NCI-H2171 treated with DMSO at 0.1 percent for 48 hours (cell line): ENCODE data around the gene SNAI1.
"Not testable (repeated sequence)": the region's sequence is repeated elsewhere in the genome, so short reads cannot be mapped to it uniquely, and the experiment has no call there.

Source experiments
- DNase-seq: peaks from one replicate; lab custom pipeline; 2025; lab: John Stamatoyannopoulos, UW

The SNAI1 gene

GRCh38 chr20:49987015-49987867, 4.5 kb downstream of the SNAI1 start:
- DNase-seq, result no peak

DNA sequence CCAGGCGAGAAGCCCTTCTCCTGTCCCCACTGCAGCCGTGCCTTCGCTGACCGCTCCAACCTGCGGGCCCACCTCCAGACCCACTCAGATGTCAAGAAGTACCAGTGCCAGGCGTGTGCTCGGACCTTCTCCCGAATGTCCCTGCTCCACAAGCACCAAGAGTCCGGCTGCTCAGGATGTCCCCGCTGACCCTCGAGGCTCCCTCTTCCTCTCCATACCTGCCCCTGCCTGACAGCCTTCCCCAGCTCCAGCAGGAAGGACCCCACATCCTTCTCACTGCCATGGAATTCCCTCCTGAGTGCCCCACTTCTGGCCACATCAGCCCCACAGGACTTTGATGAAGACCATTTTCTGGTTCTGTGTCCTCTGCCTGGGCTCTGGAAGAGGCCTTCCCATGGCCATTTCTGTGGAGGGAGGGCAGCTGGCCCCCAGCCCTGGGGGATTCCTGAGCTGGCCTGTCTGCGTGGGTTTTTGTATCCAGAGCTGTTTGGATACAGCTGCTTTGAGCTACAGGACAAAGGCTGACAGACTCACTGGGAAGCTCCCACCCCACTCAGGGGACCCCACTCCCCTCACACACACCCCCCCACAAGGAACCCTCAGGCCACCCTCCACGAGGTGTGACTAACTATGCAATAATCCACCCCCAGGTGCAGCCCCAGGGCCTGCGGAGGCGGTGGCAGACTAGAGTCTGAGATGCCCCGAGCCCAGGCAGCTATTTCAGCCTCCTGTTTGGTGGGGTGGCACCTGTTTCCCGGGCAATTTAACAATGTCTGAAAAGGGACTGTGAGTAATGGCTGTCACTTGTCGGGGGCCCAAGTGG, 5.3 kb downstream of the SNAI1 start:
- DNase-seq, result no peak

- DNase-seq, result no peak
These were observed 6.7 kb downstream of the SNAI1 start for GRCh38 chr20:49989234-49990065.

- DNase-seq, result no peak
These were observed 7.5 kb downstream of the SNAI1 start for GRCh38 chr20:49990271-49990720.

DNA sequence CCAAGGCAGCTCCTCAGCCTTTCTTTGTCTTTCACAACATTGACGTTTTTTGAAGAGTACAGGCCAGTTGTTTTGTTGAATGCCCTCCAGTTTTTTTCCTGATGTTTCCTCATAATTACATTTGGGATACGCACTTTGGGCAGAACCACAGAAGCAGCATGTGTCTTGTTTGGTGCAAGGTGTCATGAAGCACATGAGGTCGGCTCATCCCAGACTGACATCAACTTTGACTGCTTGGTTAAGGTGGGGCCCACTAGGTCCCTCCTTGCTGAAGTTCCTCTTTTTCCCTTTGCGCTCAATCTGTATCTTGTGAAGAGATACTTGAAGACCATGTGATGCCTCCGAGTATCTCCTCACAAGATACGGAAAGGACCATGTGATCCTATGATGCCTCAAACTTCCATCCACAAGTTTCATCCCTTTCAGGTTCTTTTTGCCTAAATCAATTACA, 10.5 kb downstream of the SNAI1 start:
- DNase-seq, result no peak

GRCh38 chr20:49995586-49995985, 12.8 kb downstream of the SNAI1 start:
- no peak for DNase-seq

- not testable (repeated sequence) for DNase-seq
These were observed 15.9 kb downstream of the SNAI1 start for GRCh38 chr20:49998478-49999188.

DNA sequence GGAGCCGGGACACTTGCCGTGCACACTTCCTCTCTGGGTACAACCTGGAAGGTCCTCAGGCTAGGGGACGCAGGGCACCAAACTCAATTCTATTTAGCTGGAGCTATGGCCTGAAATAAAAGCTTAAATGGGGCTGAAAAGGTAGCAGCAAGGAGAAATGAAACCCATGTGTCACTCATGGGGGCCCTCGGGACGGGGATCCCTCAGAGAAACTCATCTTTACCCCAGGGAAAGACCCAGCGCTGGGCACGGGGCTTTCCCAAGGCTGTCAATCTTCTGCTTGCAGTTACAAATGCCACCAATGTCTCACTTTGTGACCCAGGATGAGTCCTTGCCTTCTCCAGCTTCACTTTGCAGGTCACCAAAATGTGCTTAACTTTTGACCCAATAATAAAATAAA, 16.5 kb downstream of the SNAI1 start:
- no peak for DNase-seq

DNA sequence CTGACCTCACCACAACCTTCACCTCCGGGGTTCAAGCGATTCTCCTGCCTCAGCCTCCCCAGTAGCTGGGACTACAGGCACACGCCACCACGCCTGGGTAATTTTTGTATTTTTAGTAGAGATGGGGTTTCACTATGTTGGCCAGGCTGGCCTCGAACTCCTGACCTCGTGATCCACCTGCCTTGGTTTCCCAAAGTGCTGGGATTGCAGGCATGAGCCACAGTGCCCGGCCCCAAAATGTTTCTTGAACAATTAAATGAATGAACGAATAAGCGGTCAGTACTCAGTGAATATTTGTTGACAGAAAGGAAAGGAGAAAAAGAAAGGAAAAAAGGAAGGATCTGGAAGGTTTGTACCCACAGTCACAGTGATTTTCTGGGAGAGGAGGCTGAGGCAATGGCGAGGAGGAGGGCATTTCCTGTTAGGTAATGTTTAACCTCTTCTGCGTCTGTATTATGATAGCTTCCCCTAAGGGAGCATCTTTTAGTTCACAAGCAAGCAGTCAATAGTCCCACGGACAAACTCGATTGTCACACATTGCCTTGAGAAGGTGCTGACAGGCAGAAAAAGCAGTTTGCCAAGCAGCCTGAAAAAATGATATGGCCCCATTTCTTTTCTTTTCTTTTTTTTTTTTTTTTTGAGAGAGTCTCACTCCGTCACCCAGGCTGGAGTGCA, 17.9 kb downstream of the SNAI1 start:
- not testable (repeated sequence) for DNase-seq

- DNase-seq, result no peak
These were observed 19.1 kb downstream of the SNAI1 start for GRCh38 chr20:50001784-50002311.

- no peak for DNase-seq
These were observed 20.5 kb downstream of the SNAI1 start for GRCh38 chr20:50003253-50003656.

DNA sequence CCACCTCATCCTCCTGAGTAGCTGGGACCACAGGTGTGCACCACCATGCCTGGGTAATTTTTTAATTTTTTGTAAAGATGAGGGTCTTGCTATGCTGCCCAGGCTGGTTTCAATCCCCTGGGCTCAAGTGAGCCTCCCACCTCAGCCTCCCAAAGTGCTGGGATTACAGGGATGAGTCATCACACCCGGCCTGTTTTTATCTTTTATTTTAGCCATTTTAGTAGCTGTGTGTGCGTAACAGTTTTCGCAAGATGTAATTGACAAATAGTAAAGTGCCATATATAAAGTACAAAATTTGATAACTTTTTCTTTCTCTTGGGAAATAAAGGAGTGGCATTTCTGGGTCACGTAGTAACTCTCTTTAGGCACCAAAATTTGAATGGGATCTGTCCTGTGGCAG, 21.4 kb downstream of the SNAI1 start:
- DNase-seq, result no peak

GRCh38 chr20:50005471-50005981, 22.7 kb downstream of the SNAI1 start:
- DNase-seq, result no peak

DNA sequence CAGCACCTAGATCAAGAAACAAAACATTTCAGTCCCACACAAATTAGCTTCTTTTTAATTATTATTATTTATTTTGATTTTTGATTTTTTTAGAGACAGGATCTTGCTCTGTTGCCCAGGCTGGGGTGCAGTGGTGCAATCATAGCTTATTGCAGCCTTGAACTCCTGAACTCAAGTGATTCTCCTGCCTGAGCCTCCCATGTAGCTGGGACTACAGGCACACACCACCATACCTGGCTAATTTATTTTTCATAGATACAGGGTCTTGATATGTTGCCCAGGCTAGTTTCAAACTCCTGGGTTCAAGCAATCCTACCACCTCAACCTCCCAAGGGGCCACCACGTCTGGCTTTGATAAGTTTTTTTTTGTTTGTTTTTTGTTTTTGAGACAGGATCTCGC, 24.6 kb downstream of the SNAI1 start:
- DNase-seq, result no peak

- DNase-seq, result no peak
These were observed 25.2 kb downstream of the SNAI1 start for GRCh38 chr20:50008007-50008406.

- no peak for DNase-seq
These were observed 27.0 kb downstream of the SNAI1 start for GRCh38 chr20:50009521-50010454.

DNA sequence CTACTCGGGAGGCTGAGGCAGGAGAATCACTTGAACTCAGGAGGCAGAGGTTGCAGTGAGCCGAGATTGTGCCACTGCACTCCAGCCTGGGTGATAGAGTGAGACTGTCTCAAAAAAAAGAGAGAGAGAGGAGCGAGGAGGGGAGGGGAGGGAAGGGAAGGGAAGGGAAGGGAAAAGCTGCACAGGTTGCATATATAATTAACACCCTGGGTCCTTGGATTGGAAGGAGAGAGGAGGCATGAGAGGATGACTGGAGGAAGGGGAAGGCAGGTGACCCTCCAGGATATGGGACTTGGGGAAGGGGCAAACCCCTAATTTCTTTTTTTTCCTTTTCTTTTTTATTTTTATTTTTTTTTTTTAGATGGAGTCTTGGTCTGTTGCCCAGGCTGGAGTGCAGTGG, 28.8 kb downstream of the SNAI1 start:
- DNase-seq, result not testable (repeated sequence)

GRCh38 chr20:50012282-50013263, 29.8 kb downstream of the SNAI1 start:
- DNase-seq, result peak; percentile 54
